WTC11 (cell line): Measurements from ENCODE around the gene PRPF8.

ENCODE experiments used
- CREB1 ChIP-seq: sonication (generic); formaldehyde crosslinking; IDR thresholded peaks from 2 replicates; pipeline ENCODE4 v1.8.0; 2023; ENCODE audit warnings: mild to moderate bottlenecking, missing genetic modification reagents
- CTCF ChIP-seq: fragments of 200-600 bp; IDR thresholded peaks from 2 replicates; pipeline ENCODE4 v1.8.0; 2022; ENCODE audit warnings: antibody characterized with exemption
- HMGA2 ChIP-seq: fragments of 250-450 bp; sonication (Bioruptor Pico); IDR thresholded peaks from 2 replicates; pipeline ENCODE4 v1.4.0; 2021; ENCODE audit warnings: mild to moderate bottlenecking, moderate library complexity
- JUN ChIP-seq: sonication (generic); formaldehyde crosslinking; IDR thresholded peaks from 2 replicates; pipeline ENCODE4 v1.8.0; 2023; ENCODE audit warnings: mild to moderate bottlenecking, missing genetic modification reagents
- TEAD4 ChIP-seq: sonication (generic); formaldehyde crosslinking; IDR thresholded peaks from 2 replicates; pipeline ENCODE4 v1.8.0; 2022; ENCODE audit warnings: mild to moderate bottlenecking, missing genetic modification reagents
- USF2 ChIP-seq: sonication (generic); formaldehyde crosslinking; IDR thresholded peaks from 2 replicates; pipeline ENCODE4 v1.8.1; 2023; ENCODE audit warnings: mild to moderate bottlenecking, missing genetic modification reagents, moderate library complexity
- TF ChIP-seq, protein P1 (sequence below): sonication (generic); formaldehyde crosslinking; IDR thresholded peaks from 2 replicates; pipeline ENCODE4 v1.8.0; 2022; ENCODE audit warnings: mild to moderate bottlenecking, missing genetic modification reagents

GRCh38 chr17:1684378-1685189, at the start of gene PRPF8:
- TF ChIP-seq CTCF = no peak
- peak; percentile 22; the same call in 1 of the 2 replicates for TF ChIP-seq USF2 (CRISPR knock-in tag)
- no peak for TF ChIP-seq CREB1
- no peak for TF ChIP-seq HMGA2 (CRISPR knock-in tag)
- no peak for TF ChIP-seq TEAD4 (CRISPR knock-in tag)
- peak; percentile 36; the same call in 1 of the 2 replicates for TF ChIP-seq JUN (CRISPR knock-in tag)
- TF ChIP-seq, protein P1, sequence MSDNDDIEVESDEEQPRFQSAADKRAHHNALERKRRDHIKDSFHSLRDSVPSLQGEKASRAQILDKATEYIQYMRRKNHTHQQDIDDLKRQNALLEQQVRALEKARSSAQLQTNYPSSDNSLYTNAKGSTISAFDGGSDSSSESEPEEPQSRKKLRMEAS = peak; percentile 82
